A549 (cell line): ENCODE results near the gene MIA2. TPM values are rescaled to one million over a fixed set of nuclear protein-coding genes. Genes with fewer than 3 reads are reported as not detected.

ENCODE experiments used
- ATAC-seq, 2 experiments: fragments of 200-7000 bp in 1 of 2; fragments of >200 bp in 1 of 2; cut with Nextera tagmentation in 1 of 2; cut with Tn5 transposase in 1 of 2; 3 replicates each; pipeline versions ENCODE4 v1.8.0 to v1.9.1; 2018 to 2020; ENCODE audit warnings: mild to moderate bottlenecking in 1 of 2, moderate library complexity in 1 of 2
- CTCF ChIA-PET: fragments of 300-600 bp; sonication (Branson Sonifier 250); formaldehyde crosslinking; extraction: SDS; loops from one replicate; lab custom pipeline; 2021; ENCODE audit warnings: antibody characterized with exemption, inconsistent platforms; lab: Yijun Ruan, JAX
- POLR2A ChIA-PET: fragments of 350-600 bp; formaldehyde crosslinking; extraction: SDS; loops from one replicate; lab custom pipeline; 2021; ENCODE audit warnings: antibody characterized with exemption, inconsistent platforms; lab: Yijun Ruan, JAX
- DNase-seq, 2 experiments: peaks; one replicate each; pipeline versions ENCODE4 v3.0.0 to v3.0.0-alpha.2; 2011 to 2016; ENCODE audit warnings: low read depth in 1 of 2, low spot score in 1 of 2
- FAIRE-seq: peaks from 2 replicates; lab custom pipeline; 2011; peaks lifted over from hg19 to GRCh38; lab: Jason Lieb, UNC
- H3K27ac ChIP-seq, 2 experiments: fragments of >200 bp; sonication (Bioruptor Twin); formaldehyde crosslinking; 3 replicates each; pipeline ENCODE4 v1.5.1; 2016 to 2017
- H3K4me1 ChIP-seq: fragments of >200 bp; sonication (Bioruptor Twin); formaldehyde crosslinking; 3 replicates; pipeline ENCODE4 v1.6.1; 2016
- H3K4me2 ChIP-seq: fragments of >200 bp; sonication (Bioruptor Twin); formaldehyde crosslinking; 3 replicates; pipeline ENCODE4 v1.6.1; 2016
- H3K4me3 ChIP-seq: fragments of >200 bp; sonication (Bioruptor Twin); formaldehyde crosslinking; 3 replicates; pipeline ENCODE4 v1.5.1; 2016
- H3K9me3 ChIP-seq: fragments of >200 bp; sonication (Bioruptor Twin); formaldehyde crosslinking; 3 replicates; pipeline ENCODE4 v1.6.1; 2016
- CBX8 ChIP-seq: fragments of 200-600 bp; sonication (generic); IDR thresholded peaks from 2 replicates; pipeline ENCODE4 v1.6.1; 2016
- CTCF ChIP-seq: fragments of >200 bp; sonication (Bioruptor Twin); formaldehyde crosslinking; IDR thresholded peaks from 3 replicates; pipeline ENCODE4 v1.5.1; 2016
- ELK1 ChIP-seq: fragments of 150-350 bp; IDR thresholded peaks from 2 replicates; pipeline ENCODE4 v1.6.1; 2014; ENCODE audit warnings: low read depth, mild to moderate bottlenecking, low read length
- EP300 ChIP-seq, 2 experiments: fragments of >200 bp; sonication (Bioruptor Twin); formaldehyde crosslinking; IDR thresholded peaks; 2 replicates in 1 of 2; 3 replicates in 1 of 2; pipeline ENCODE4 v1.6.1; 2016 to 2017
- HEYL ChIP-seq: fragments of 250-450 bp; sonication (Bioruptor Pico); IDR thresholded peaks from 2 replicates; pipeline ENCODE4 v1.8.0; 2021; ENCODE audit warnings: mild to moderate bottlenecking, moderate library complexity
- JUN ChIP-seq, 2 experiments: fragments of >200 bp; sonication (Bioruptor Twin); formaldehyde crosslinking; IDR thresholded peaks; 2 replicates in 1 of 2; 3 replicates in 1 of 2; pipeline ENCODE4 v1.6.1; 2016 to 2017
- KDM1A ChIP-seq: fragments of 200-600 bp; sonication (generic); IDR thresholded peaks from 2 replicates; pipeline ENCODE4 v1.6.1; 2016; ENCODE audit warnings: low read depth, mild to moderate bottlenecking
- MAFK ChIP-seq: fragments of 450-650 bp; IDR thresholded peaks from 2 replicates; pipeline ENCODE4 v1.6.1; 2014; ENCODE audit not compliant: partially characterized antibody
- NFE2L2 ChIP-seq: fragments of 150-350 bp; conservative IDR thresholded peaks from 2 replicates; pipeline ENCODE4 v1.6.1; 2014; ENCODE audit warnings: low read length
- NPAS2 ChIP-seq: fragments of 250-450 bp; sonication (Bioruptor Pico); IDR thresholded peaks from 2 replicates; pipeline ENCODE4 v1.8.0; 2022; ENCODE audit warnings: mild to moderate bottlenecking, moderate library complexity, borderline replicate concordance
- NR3C1 ChIP-seq: fragments of >200 bp; sonication (Bioruptor Twin); formaldehyde crosslinking; IDR thresholded peaks from 3 replicates; pipeline ENCODE4 v1.6.1; 2017
- PHF8 ChIP-seq: fragments of 200-600 bp; sonication (generic); IDR thresholded peaks from 2 replicates; pipeline ENCODE4 v1.6.1; 2016; ENCODE audit warnings: low read depth, mild to moderate bottlenecking, antibody characterized with exemption, moderate library complexity, borderline replicate concordance
- POLR2A ChIP-seq: IDR thresholded peaks from 2 replicates; pipeline ENCODE4 v1.6.1; 2012; ENCODE audit warnings: mild to moderate bottlenecking, low read length
- RCOR1 ChIP-seq: fragments of 150-350 bp; IDR thresholded peaks from 2 replicates; pipeline ENCODE4 v1.6.1; 2014; ENCODE audit warnings: antibody characterized with exemption, low read length, low read depth
- REST ChIP-seq: fragments of 200-600 bp; sonication (generic); IDR thresholded peaks from 2 replicates; pipeline ENCODE4 v1.6.1; 2016; ENCODE audit warnings: antibody characterized with exemption, mild to moderate bottlenecking, moderate library complexity
- RNF2 ChIP-seq: fragments of 200-600 bp; sonication (generic); IDR thresholded peaks from 2 replicates; pipeline ENCODE4 v1.6.1; 2016; ENCODE audit warnings: low read depth, mild to moderate bottlenecking, antibody characterized with exemption, moderate library complexity, borderline replicate concordance
- SMC3 ChIP-seq: fragments of >200 bp; sonication (Bioruptor Twin); formaldehyde crosslinking; IDR thresholded peaks from 3 replicates; pipeline ENCODE4 v1.6.1; 2018; ENCODE audit warnings: inconsistent platforms
- TP53 ChIP-seq: fragments of 250-450 bp; sonication (Bioruptor Pico); IDR thresholded peaks from 2 replicates; pipeline ENCODE4 v1.5.0; 2021; ENCODE audit warnings: mild to moderate bottlenecking, moderate library complexity
- ZSCAN20 ChIP-seq: fragments of 250-450 bp; sonication (Bioruptor Pico); IDR thresholded peaks from 2 replicates; pipeline ENCODE4 v1.8.0; 2022; ENCODE audit warnings: mild to moderate bottlenecking, moderate library complexity
- WGBS: methylation state at CpG from one replicate; pipeline ENCODE4 v1.1.6; 2017; ENCODE audit errors: missing lambda C conversion rate; 5-methylcytosine and 5-hydroxymethylcytosine counted together
- polyA plus RNA-seq, 4 experiments: library from polyadenylated mRNA; depleted of rRNA in 3 of 4; stranded (reverse); fragments of >200 nt; fragmentation: RNase III in 1 of 4; extraction: RNeasy Plus Mini Kit Qiagen cat#74134 plus additional on column Dnase treatment in 1 of 4; gene quantifications; 2 replicates in 3 of 4; 3 replicates in 1 of 4; pipeline ENCODE4 v1.2.3, GENCODE V29; 2011 to 2017
- TF ChIP-seq, protein P1 (sequence below): IDR thresholded peaks from 2 replicates; pipeline ENCODE4 v1.6.1; 2012
- TF ChIP-seq, protein P2 (sequence below): fragments of 450-650 bp; IDR thresholded peaks from 2 replicates; pipeline ENCODE4 v1.6.1; 2014; ENCODE audit warnings: antibody characterized with exemption

MIA2 gene
- polyA plus RNA-seq, 2 of the 4 experiments (the other 2 are of a cell fraction): 25.4 to 73.9 TPM

DNA sequence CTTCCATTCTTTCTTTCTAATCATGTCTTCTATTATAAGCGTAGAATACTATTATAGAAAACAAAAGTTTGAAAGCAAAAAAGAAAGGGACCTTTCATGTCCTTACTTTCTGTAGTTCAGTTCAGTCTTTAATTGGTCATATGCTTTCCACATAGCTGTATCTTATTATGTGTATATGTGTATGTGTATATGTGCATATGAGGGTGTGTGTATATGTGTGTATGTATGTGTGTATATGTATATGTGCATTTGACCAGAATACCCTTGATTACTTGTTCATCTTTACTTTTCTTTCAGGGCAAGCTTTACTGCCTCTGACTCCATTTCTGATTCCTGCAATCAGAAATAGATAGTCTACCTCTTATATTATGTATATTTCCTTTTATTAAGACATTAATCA, 109.9 kb downstream of the MIA2 start:
- no peak overlapping the region for H3K4me3 ChIP-seq
- ATAC-seq (no peak), DNase-seq (no peak), FAIRE-seq (no peak)
- 91% methylated on average over 1 of the region's 1 CpG for WGBS
- H3K27ac ChIP-seq: no peak overlapping the region
- H3K4me1 ChIP-seq: 0 out of 3 replicates have a peak, but pooled peaks cover 3% of the 10 kb centered on the region
- no peaks in the 10 kb centered on the region for H3K9me3 ChIP-seq
- POLR2A ChIA-PET: no interaction called here
- H3K4me2 ChIP-seq: no peak overlapping the region
- CTCF ChIA-PET: no interaction called here
- no peak for TF ChIP-seq CTCF
- TF ChIP-seq PHF8: no peak
- TF ChIP-seq REST: no peak
- no peak for TF ChIP-seq NR3C1
- TF ChIP-seq, protein P1, sequence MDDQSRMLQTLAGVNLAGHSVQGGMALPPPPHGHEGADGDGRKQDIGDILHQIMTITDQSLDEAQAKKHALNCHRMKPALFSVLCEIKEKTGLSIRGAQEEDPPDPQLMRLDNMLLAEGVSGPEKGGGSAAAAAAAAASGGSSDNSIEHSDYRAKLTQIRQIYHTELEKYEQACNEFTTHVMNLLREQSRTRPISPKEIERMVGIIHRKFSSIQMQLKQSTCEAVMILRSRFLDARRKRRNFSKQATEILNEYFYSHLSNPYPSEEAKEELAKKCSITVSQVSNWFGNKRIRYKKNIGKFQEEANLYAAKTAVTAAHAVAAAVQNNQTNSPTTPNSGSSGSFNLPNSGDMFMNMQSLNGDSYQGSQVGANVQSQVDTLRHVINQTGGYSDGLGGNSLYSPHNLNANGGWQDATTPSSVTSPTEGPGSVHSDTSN: no peak
- TF ChIP-seq NPAS2 (CRISPR knock-in tag): no peak

- ChIA-PET POLR2A (no interaction called here), CTCF (interaction anchor here (1.1 kb wide), 1 partner anchor 26 kb away, joined by 3 read pairs; no protein-coding TSS in a partner anchor)
- Histone ChIP-seq H3K4me2 (no peak overlapping the region), H3K4me1 (no peaks in the 10 kb centered on the region), H3K9me3 (peaks cover 8% of the 10 kb centered on the region; the same call in 2 of the 3 replicates), H3K4me3 (no peak overlapping the region), H3K27ac (no peak overlapping the region)
- TF ChIP-seq MAFK (peak; percentile 23), CBX8 (no peak), NR3C1 (no peak), RNF2 (no peak), TP53 (CRISPR knock-in tag) (no peak)
- TF ChIP-seq, protein P2, sequence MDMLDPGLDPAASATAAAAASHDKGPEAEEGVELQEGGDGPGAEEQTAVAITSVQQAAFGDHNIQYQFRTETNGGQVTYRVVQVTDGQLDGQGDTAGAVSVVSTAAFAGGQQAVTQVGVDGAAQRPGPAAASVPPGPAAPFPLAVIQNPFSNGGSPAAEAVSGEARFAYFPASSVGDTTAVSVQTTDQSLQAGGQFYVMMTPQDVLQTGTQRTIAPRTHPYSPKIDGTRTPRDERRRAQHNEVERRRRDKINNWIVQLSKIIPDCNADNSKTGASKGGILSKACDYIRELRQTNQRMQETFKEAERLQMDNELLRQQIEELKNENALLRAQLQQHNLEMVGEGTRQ: no peak
- 87% methylated on average over 3 of the region's 3 CpGs for WGBS
- DNase-seq (no peak), ATAC-seq (no peak), FAIRE-seq (no peak)
Observed at GRCh38 chr14:39350866-39351265, 117.2 kb downstream of the MIA2 start.

DNA sequence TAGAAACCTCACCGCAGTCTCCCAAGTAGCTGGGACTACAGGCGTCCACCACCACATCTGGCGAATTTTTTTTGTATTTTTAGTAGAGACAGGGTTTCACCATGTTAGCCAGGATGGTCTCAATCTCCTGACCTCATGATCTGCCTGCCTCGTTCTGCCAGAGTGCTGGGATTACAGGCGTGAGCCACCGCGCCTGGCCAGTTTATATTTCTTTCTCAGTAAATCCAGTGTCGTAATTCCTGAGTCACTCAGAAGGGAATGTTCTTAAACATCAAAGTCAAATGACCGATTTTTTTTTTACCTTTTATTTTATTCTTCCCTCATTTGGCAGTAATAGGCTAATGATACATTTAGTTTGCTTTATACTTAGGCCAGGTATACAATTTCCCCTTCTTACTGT, 118.0 kb downstream of the MIA2 start:
- no peak overlapping the region for H3K27ac ChIP-seq
- peaks cover 8% of the 10 kb centered on the region; the same call in 2 of the 3 replicates for H3K9me3 ChIP-seq
- H3K4me3 ChIP-seq: no peak overlapping the region
- ChIA-PET POLR2A (no interaction called here), CTCF (interaction anchor here (1.1 kb wide), 1 partner anchor 27 kb away, joined by 3 read pairs; no protein-coding TSS in a partner anchor)
- WGBS: 87% methylated on average over 9 of the region's 9 CpGs
- FAIRE-seq (no peak), DNase-seq (no peak), ATAC-seq (no peak)
- H3K4me2 ChIP-seq: no peak overlapping the region
- H3K4me1 ChIP-seq: no peaks in the 10 kb centered on the region
- TF ChIP-seq POLR2A (no peak), SMC3 (no peak), JUN (IDR thresholded peaks at IDR 0.05) (no peak), ELK1 (no peak), EP300 (IDR thresholded peaks at IDR 0.05) (no peak), RCOR1 (no peak), NFE2L2 (no peak), CTCF (no peak), NR3C1 (no peak), KDM1A (no peak), HEYL (no peak), ZSCAN20 (CRISPR knock-in tag) (no peak), NPAS2 (CRISPR knock-in tag) (no peak)
